Common myeloid progenitor, CD34-positive (primary cell): ENCODE measurements around the gene REXO5.

Experiments
- CTCF ChIA-PET: fragments of 350-600 bp; sonication (Branson Sonifier 250); formaldehyde crosslinking; loops from one replicate; lab custom pipeline; 2021; ENCODE audit warnings: antibody characterized with exemption; lab: Charles Lee
- POLR2A ChIA-PET: fragments of 350-600 bp; sonication (Branson Sonifier 250); formaldehyde crosslinking; loops from one replicate; lab custom pipeline; 2021; ENCODE audit warnings: antibody characterized with exemption; lab: Charles Lee
- DNase-seq, 3 donors: peaks; one replicate each; pipeline versions ENCODE4 v3.0.0 to v3.0.0-alpha.2; 2013
- H3K27ac ChIP-seq, 2 experiments: 1 replicate in 1 of 2; 2 replicates in 1 of 2; pipeline ENCODE4 v1.7.0; 2013; ENCODE audit warnings: inconsistent platforms in 2 of 2, low read length in 2 of 2, mild to moderate bottlenecking in 2 of 2, low read depth in 1 of 2, moderate library complexity in 1 of 2; ENCODE audit not compliant: severe bottlenecking in 2 of 2, insufficient read depth in 1 of 2, poor library complexity in 1 of 2
- H3K27me3 ChIP-seq, 5 experiments: replicated peaks in 2 of 5; 1 replicate in 3 of 5; 2 replicates in 2 of 5; pipeline versions ENCODE4 v1.6.1 to v1.7.0; 2013; ENCODE audit warnings: low read length in 4 of 5, mild to moderate bottlenecking in 2 of 5, moderate library complexity in 2 of 5, inconsistent platforms in 1 of 5; ENCODE audit not compliant: insufficient read depth in 5 of 5, control insufficient read depth in 4 of 5
- H3K36me3 ChIP-seq, 4 experiments: 1 replicate in 2 of 4; 2 replicates in 2 of 4; pipeline versions ENCODE4 v1.6.1 to v1.7.0; 2013; ENCODE audit warnings: low read length in 3 of 4, control low read depth in 1 of 4, mild to moderate bottlenecking in 1 of 4; ENCODE audit not compliant: control insufficient read depth in 4 of 4, insufficient read depth in 4 of 4
- H3K4me1 ChIP-seq, 4 experiments: 1 replicate in 3 of 4; 2 replicates in 1 of 4; pipeline versions ENCODE4 v1.6.1 to v1.7.1; 2013; ENCODE audit warnings: low read length in 3 of 4, mild to moderate bottlenecking in 3 of 4, control low read depth in 1 of 4, inconsistent platforms in 1 of 4, moderate library complexity in 1 of 4; ENCODE audit not compliant: control insufficient read depth in 4 of 4, insufficient read depth in 4 of 4; ENCODE audit errors: control extremely low read depth in 1 of 4
- H3K4me3 ChIP-seq, 7 experiments: 1 replicate in 4 of 7; 2 replicates in 3 of 7; pipeline versions ENCODE4 v1.5.1 to v1.7.0; 2013; ENCODE audit warnings: mild to moderate bottlenecking in 7 of 7, low read length in 6 of 7, moderate library complexity in 6 of 7, inconsistent platforms in 2 of 7, low read depth in 2 of 7, control low read depth in 1 of 7; ENCODE audit not compliant: insufficient read depth in 4 of 7, control insufficient read depth in 1 of 7; ENCODE audit errors: extremely low read depth in 1 of 7
- H3K9me3 ChIP-seq, 5 experiments: 1 replicate in 4 of 5; 2 replicates in 1 of 5; pipeline versions ENCODE4 v1.6.1 to v1.7.1; 2013; ENCODE audit warnings: low read length in 4 of 5, mild to moderate bottlenecking in 2 of 5, inconsistent platforms in 1 of 5, low read depth in 1 of 5, moderate library complexity in 1 of 5; ENCODE audit not compliant: control insufficient read depth in 4 of 5, insufficient read depth in 2 of 5; ENCODE audit errors: control extremely low read depth in 1 of 5
- WGBS: methylation state at CpG from one replicate; pipeline ENCODE4 v1.1.5; 2013; ENCODE audit not compliant: insufficient coverage; 5-methylcytosine and 5-hydroxymethylcytosine counted together

REXO5 gene

GRCh38 chr16:20846030-20846429 is 39.7 kb downstream of the REXO5 start:
- H3K4me3 ChIP-seq = no peak overlapping the region
- H3K36me3 ChIP-seq = peaks cover 0 to 61% (median 13%) of the 10 kb centered on the region in 4 experiments
- H3K4me1 ChIP-seq = peaks cover 18 to 75% (median 51%) of the 10 kb centered on the region in 4 experiments
- no peak for DNase-seq
- no peaks in the 10 kb centered on the region for H3K9me3 ChIP-seq
- 100% methylated on average over 3 of the region's 6 CpGs for WGBS
- no peak overlapping the region for H3K27ac ChIP-seq
- H3K27me3 ChIP-seq = no peaks in the 10 kb centered on the region
- ChIA-PET CTCF (interaction anchor here (0.6 to 11.0 kb wide), 6 partner anchors 20 to 1415 kb away, joined by 3 to 119 read pairs (median 5); partner anchors contain the start of genes ERI2 and REXO5), POLR2A (interaction anchor here (0.6 kb wide), 1 partner anchor 18 kb away, joined by 3 read pairs; no protein-coding TSS in a partner anchor)

GRCh38 chr16:20846551-20846950 is 40.2 kb downstream of the REXO5 start:
- DNase-seq = no peak
- H3K27ac ChIP-seq = no peak overlapping the region
- H3K9me3 ChIP-seq = no peaks in the 10 kb centered on the region
- H3K27me3 ChIP-seq = no peaks in the 10 kb centered on the region
- H3K4me1 ChIP-seq = peaks cover 18 to 81% (median 53%) of the 10 kb centered on the region in 4 experiments
- no peak overlapping the region for H3K4me3 ChIP-seq
- peaks cover 0 to 63% (median 13%) of the 10 kb centered on the region in 4 experiments for H3K36me3 ChIP-seq
- ChIA-PET POLR2A (no interaction called here), CTCF (interaction anchor here (0.6 to 11.0 kb wide), 4 partner anchors 32 to 1416 kb away, joined by 3 to 119 read pairs (median 24); partner anchors contain the start of genes ERI2 and REXO5)

GRCh38 chr16:20847550-20847949 is 41.2 kb downstream of the REXO5 start:
- Histone ChIP-seq H3K4me1 (peaks cover 18 to 83% (median 53%) of the 10 kb centered on the region in 4 experiments), H3K9me3 (no peaks in the 10 kb centered on the region), H3K27me3 (no peaks in the 10 kb centered on the region), H3K27ac (no peak overlapping the region), H3K36me3 (peaks cover 0 to 58% (median 11%) of the 10 kb centered on the region in 4 experiments), H3K4me3 (no peak overlapping the region)
- peak in 2 of 3 donors; percentile 57 to 59 for DNase-seq
- ChIA-PET CTCF (interaction anchor here (1.1 to 11.0 kb wide), 6 partner anchors 19 to 253 kb away, joined by 3 to 119 read pairs (median 24); no protein-coding TSS in a partner anchor), POLR2A (no interaction called here)
- 70% methylated on average over 2 of the region's 2 CpGs for WGBS

GRCh38 chr16:20849589-20850390 is 43.5 kb downstream of the REXO5 start:
- 0% methylated on average over 2 of the region's 6 CpGs for WGBS
- peaks cover 8 to 70% (median 24%) of the 10 kb centered on the region in 4 experiments for H3K36me3 ChIP-seq
- ChIA-PET POLR2A (interaction anchor here (0.5 kb wide), 1 partner anchor 791 kb away, joined by 3 read pairs; no protein-coding TSS in a partner anchor), CTCF (interaction anchor here (0.5 to 11.0 kb wide), 44 partner anchors 9 to 437 kb away, joined by 3 to 119 read pairs (median 4); no protein-coding TSS in a partner anchor)
- H3K27me3 ChIP-seq = no peaks in the 10 kb centered on the region
- no peak overlapping the region for H3K27ac ChIP-seq
- no peak overlapping the region for H3K4me3 ChIP-seq
- H3K9me3 ChIP-seq = no peaks in the 10 kb centered on the region
- peaks cover 8 to 71% (median 38%) of the 10 kb centered on the region in 4 experiments for H3K4me1 ChIP-seq
- DNase-seq = peak; percentile 62 to 71 (median 63)

GRCh38 chr16:20850981-20851380 is 44.7 kb downstream of the REXO5 start:
- peaks cover 8 to 59% (median 29%) of the 10 kb centered on the region in 4 experiments for H3K4me1 ChIP-seq
- no peaks in the 10 kb centered on the region for H3K27me3 ChIP-seq
- H3K9me3 ChIP-seq = no peaks in the 10 kb centered on the region
- no peak for DNase-seq
- ChIA-PET POLR2A (no interaction called here), CTCF (interaction anchor here (0.9 to 11.0 kb wide), 33 partner anchors 10 to 319 kb away, joined by 3 to 119 read pairs (median 4); no protein-coding TSS in a partner anchor)
- no peak overlapping the region for H3K4me3 ChIP-seq
- 96% methylated on average over 2 of the region's 3 CpGs for WGBS
- peaks cover 14 to 69% (median 32%) of the 10 kb centered on the region in 4 experiments for H3K36me3 ChIP-seq
- H3K27ac ChIP-seq = peak overlapping the region in 1 of 2 experiments; percentile 41

GRCh38 chr16:20851601-20852000 is 45.3 kb downstream of the REXO5 start:
- H3K4me1 ChIP-seq = peaks cover 8 to 53% (median 26%) of the 10 kb centered on the region in 4 experiments
- ChIA-PET CTCF (interaction anchor here (1.0 to 11.0 kb wide), 16 partner anchors 13 to 305 kb away, joined by 3 to 119 read pairs (median 6); no protein-coding TSS in a partner anchor), POLR2A (no interaction called here)
- peaks cover 10 to 68% (median 30%) of the 10 kb centered on the region in 4 experiments for H3K36me3 ChIP-seq
- no peaks in the 10 kb centered on the region for H3K27me3 ChIP-seq
- no peak for DNase-seq
- H3K9me3 ChIP-seq = no peaks in the 10 kb centered on the region
- 100% methylated on average over 1 of the region's 2 CpGs for WGBS
- no peak overlapping the region for H3K4me3 ChIP-seq
- no peak overlapping the region for H3K27ac ChIP-seq
